SU-DHL-6 (cell line): ENCODE measurements around the gene IL4I1.

Source experiments
- EZH2phosphoT487 ChIP-seq: fragments of 200-600 bp; sonication (generic), shearing (Covaris generic); conservative IDR thresholded peaks from 2 replicates; pipeline ENCODE4 v1.6.1; 2018; ENCODE audit warnings: mild to moderate bottlenecking, antibody characterized with exemption, low read length, moderate library complexity, mixed read lengths
- TF ChIP-seq, protein P1 (sequence below): fragments of 200-600 bp; sonication (generic); IDR thresholded peaks from one replicate; pipeline ENCODE4 v1.5.1; 2017; ENCODE audit warnings: antibody characterized with exemption, mild to moderate bottlenecking, low read length, moderate library complexity; ENCODE audit not compliant: insufficient read depth, poor library complexity, severe bottlenecking

DNA sequence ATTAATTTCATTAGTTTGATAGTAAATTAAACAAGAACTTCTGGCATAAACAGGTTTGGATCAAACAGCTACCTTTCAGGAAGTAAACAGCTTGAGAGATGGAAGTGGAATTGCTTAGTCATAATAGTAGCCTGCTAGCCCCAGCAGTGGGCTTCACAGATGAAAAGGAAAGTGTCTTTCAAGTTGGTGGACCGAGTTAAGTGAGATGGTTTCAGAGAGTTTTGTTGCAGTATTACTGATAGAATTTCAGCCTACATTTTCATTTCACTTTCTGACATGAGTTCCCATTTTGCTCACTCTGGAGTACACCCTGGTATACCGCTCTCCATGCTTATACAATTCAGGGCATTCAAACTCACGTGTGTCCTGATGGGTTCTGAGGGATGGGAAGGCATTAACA lies 47.7 kb downstream of the IL4I1 start:
- TF ChIP-seq, protein P1, sequence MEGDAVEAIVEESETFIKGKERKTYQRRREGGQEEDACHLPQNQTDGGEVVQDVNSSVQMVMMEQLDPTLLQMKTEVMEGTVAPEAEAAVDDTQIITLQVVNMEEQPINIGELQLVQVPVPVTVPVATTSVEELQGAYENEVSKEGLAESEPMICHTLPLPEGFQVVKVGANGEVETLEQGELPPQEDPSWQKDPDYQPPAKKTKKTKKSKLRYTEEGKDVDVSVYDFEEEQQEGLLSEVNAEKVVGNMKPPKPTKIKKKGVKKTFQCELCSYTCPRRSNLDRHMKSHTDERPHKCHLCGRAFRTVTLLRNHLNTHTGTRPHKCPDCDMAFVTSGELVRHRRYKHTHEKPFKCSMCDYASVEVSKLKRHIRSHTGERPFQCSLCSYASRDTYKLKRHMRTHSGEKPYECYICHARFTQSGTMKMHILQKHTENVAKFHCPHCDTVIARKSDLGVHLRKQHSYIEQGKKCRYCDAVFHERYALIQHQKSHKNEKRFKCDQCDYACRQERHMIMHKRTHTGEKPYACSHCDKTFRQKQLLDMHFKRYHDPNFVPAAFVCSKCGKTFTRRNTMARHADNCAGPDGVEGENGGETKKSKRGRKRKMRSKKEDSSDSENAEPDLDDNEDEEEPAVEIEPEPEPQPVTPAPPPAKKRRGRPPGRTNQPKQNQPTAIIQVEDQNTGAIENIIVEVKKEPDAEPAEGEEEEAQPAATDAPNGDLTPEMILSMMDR: no peak
- TF ChIP-seq EZH2phosphoT487: no peak
